ENCODE results near the gene ZNF784. TPM values are rescaled to one million over a fixed set of nuclear protein-coding genes. Genes with fewer than 3 reads are reported as not detected.

ZNF784 gene
- total and polyA plus RNA-seq, 2 of the 8 experiments (the other 6 are each of a cell fraction or from before 2014, with no cell fraction given): 6.5 to 8.0 TPM

DNA sequence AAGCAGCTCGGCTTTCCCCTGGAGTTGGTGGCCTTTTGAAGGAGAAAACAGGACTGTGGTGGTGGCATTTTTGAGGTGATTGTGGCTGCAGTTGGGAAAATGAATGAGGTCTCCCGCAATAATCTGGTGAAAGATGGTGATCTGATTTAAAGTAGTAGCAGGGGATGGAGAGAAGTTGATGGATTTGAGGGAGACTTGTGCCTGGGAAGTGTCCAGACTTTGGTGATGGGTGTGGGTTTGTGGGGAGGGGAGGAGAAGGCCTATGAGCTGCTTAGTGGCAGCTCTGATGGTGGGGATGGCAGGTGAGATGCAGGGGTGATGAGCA lies 46.6 kb upstream of the ZNF784 start:
- H4K5ac ChIP-seq (ENCODE audit: insufficient read length, low read depth, low read length): no peak overlapping the region
- H3K18ac ChIP-seq (ENCODE audit: extremely low read depth, low read length): no peak overlapping the region
- no peak overlapping the region for H2BK120ac ChIP-seq (replicated peaks; ENCODE audit: low read depth, low read length)
- peaks cover 10 to 64% of the 10 kb centered on the region in 2 experiments for H3K79me2 ChIP-seq (ENCODE audit: control insufficient read depth in 1 of 2, insufficient read depth in 2 of 2, low read length in 2 of 2)
- no peak overlapping the region; the same call in 1 of the 2 replicates for H2BK5ac ChIP-seq (ENCODE audit: low read depth, low read length)
- no peak overlapping the region for H4K91ac ChIP-seq (replicated peaks; ENCODE audit: insufficient read length, low read length)
- no peak overlapping the region for H3K14ac ChIP-seq (ENCODE audit: insufficient read length)
- H3K4me2 ChIP-seq (ENCODE audit: insufficient read depth in 1 of 2, low read depth in 2 of 2, low read length in 2 of 2): no peak overlapping the region
- DNase-seq (ENCODE audit: low read depth in 1 of 2, low spot score in 2 of 2): no peak
- TF ChIP-seq EGR1 (IDR thresholded peaks at IDR 0.05; ENCODE audit: borderline replicate concordance, low read depth, low read length) (no peak), NRF1 (IDR thresholded peaks at IDR 0.05; ENCODE audit: low read depth, low read length) (no peak), TEAD4 (IDR thresholded peaks at IDR 0.05; ENCODE audit: low read depth, low read length) (no peak), CTBP2 (IDR thresholded peaks at IDR 0.05; ENCODE audit: borderline replicate concordance, insufficient read depth, insufficient read length, low read length) (no peak), CHD1 (IDR thresholded peaks at IDR 0.05; ENCODE audit: low read depth, low read length) (no peak), SIRT6 (IDR thresholded peaks at IDR 0.05; ENCODE audit: low read length) (no peak), CHD2 (IDR thresholded peaks at IDR 0.05; ENCODE audit: low read length) (no peak), EZH2 (IDR thresholded peaks at IDR 0.05; ENCODE audit: low read depth, low read length, severe bottlenecking) (no peak), SUZ12 (IDR thresholded peaks at IDR 0.05; ENCODE audit: low read length) (no peak), BACH1 (IDR thresholded peaks at IDR 0.05; ENCODE audit: low read length) (no peak), KDM1A (IDR thresholded peaks at IDR 0.05; ENCODE audit: borderline replicate concordance, low read length) (no peak), RXRA (IDR thresholded peaks at IDR 0.05; ENCODE audit: insufficient read depth, low read depth, low read length) (no peak)
- TF ChIP-seq, protein P1, sequence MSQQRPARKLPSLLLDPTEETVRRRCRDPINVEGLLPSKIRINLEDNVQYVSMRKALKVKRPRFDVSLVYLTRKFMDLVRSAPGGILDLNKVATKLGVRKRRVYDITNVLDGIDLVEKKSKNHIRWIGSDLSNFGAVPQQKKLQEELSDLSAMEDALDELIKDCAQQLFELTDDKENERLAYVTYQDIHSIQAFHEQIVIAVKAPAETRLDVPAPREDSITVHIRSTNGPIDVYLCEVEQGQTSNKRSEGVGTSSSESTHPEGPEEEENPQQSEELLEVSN (IDR thresholded peaks at IDR 0.05): no peak
- H2AFZ ChIP-seq (ENCODE audit: low read length): no peak overlapping the region
- no peaks in the 10 kb centered on the region for H3K27me3 ChIP-seq (replicated peaks in 1 of 4; ENCODE audit: control insufficient read depth in 3 of 4, extremely low read depth in 1 of 4, insufficient read depth in 3 of 4, low read length in 3 of 4)
- no peak overlapping the region for H3K56ac ChIP-seq (replicated peaks; ENCODE audit: insufficient read length, low read depth, low read length)
- H3K36me3 ChIP-seq (ENCODE audit: control insufficient read depth in 2 of 4, insufficient read depth in 4 of 4, low read length in 3 of 4): peaks cover 31 to 39% (median 35%) of the 10 kb centered on the region in 4 experiments
- peaks cover 0 to 11% (median 6%) of the 10 kb centered on the region in 4 experiments; a peak in 5 of 7 replicates for H3K4me1 ChIP-seq (replicated peaks in 1 of 4; ENCODE audit: control insufficient read depth in 3 of 4, insufficient read depth in 4 of 4, low read length in 3 of 4)
- no peak overlapping the region for H3K23ac ChIP-seq (ENCODE audit: insufficient read length)
- peaks cover 19% of the 10 kb centered on the region for H3K79me1 ChIP-seq (ENCODE audit: low read depth, low read length)
- H3K4ac ChIP-seq (replicated peaks; ENCODE audit: insufficient read length, low read depth, low read length): no peak overlapping the region
- no peak overlapping the region for H2AK5ac ChIP-seq (ENCODE audit: low read depth, low read length)
- H2BK15ac ChIP-seq (ENCODE audit: low read length): no peak overlapping the region
- CTCF ChIA-PET (ENCODE audit: partially characterized antibody): interaction anchor here (0.6 to 2.0 kb wide), 10 partner anchors 8 to 1246 kb away, joined by 3 to 19 read pairs (median 5); no protein-coding TSS in a partner anchor
- H3K4me3 ChIP-seq (ENCODE audit: extremely low read depth in 1 of 4, insufficient read depth in 2 of 4, low read depth in 3 of 4, low read length in 4 of 4): no peak overlapping the region
- FAIRE-seq: no peak
- H4K20me1 ChIP-seq (replicated peaks in 1 of 2; ENCODE audit: control insufficient read depth in 1 of 2, insufficient read depth in 2 of 2, low read length in 2 of 2): peaks cover 31 to 47% of the 10 kb centered on the region in 2 experiments
- no peaks in the 10 kb centered on the region for H3K9me3 ChIP-seq (ENCODE audit: insufficient read depth in 2 of 2, low read depth in 1 of 2, low read length in 1 of 2)
- H3K23me2 ChIP-seq (ENCODE audit: low read depth, low read length): peaks cover 5% of the 10 kb centered on the region; the same call in 1 of the 2 replicates
- POLR2A ChIA-PET (ENCODE audit: partially characterized antibody): interaction anchor here (0.6 to 7.1 kb wide), 15 partner anchors 8 to 1222 kb away, joined by 3 to 75 read pairs (median 3); partner anchors contain the start of genes FIZ1, LENG8 and U2AF2
- H4K8ac ChIP-seq (ENCODE audit: extremely low read depth, insufficient read depth, low read length): no peak overlapping the region
- no peak overlapping the region for H3K9ac ChIP-seq (replicated peaks in 1 of 4; ENCODE audit: extremely low read depth in 1 of 4, low read depth in 3 of 4, low read length in 3 of 4)
- H2BK20ac ChIP-seq (ENCODE audit: low read length): no peak overlapping the region
- H2BK12ac ChIP-seq (ENCODE audit: low read depth, low read length): no peak overlapping the region
- WGBS, 2 experiments (ENCODE audit: extremely low coverage in 1 of 2, insufficient coverage in 1 of 2, insufficient read length in 1 of 2, insufficient replicate concordance in 2 of 2, low coverage in 1 of 2, low lambda C conversion rate in 2 of 2, missing lambda C conversion rate in 1 of 2): 94% methylated on average over 2 of the region's 2 CpGs; no CpG with 5 or more reads in 1 of the 2 experiments
- H3K27ac ChIP-seq (ENCODE audit: low read depth, low read length): no peak overlapping the region
